Left colon (tissue), 2 donors: Measurements from ENCODE around the gene SPINK13. TPM values are rescaled to one million over a fixed set of nuclear protein-coding genes. Genes with fewer than 3 reads are reported as not detected.
"Not testable (repeated sequence)": the region's sequence is repeated elsewhere in the genome, so short reads cannot be mapped to it uniquely, and the experiment has no call there.

Experiments used
- ATAC-seq: fragments of 200-7000 bp; cut with Tn5 transposase; one replicate; pipeline ENCODE4 v1.9.1; 2020; ENCODE audit warnings: mild to moderate bottlenecking, moderate library complexity
- DNase-seq, 2 donors: peaks; one replicate each; pipeline ENCODE4 v3.0.0-alpha.2; 2020
- intact Hi-C, 2 donors: fragments of 100-400 bp; cut with DNase I in 1 of 2; cut with micrococcal nuclease in 1 of 2; formaldehyde crosslinking; loops; one replicate each; pipeline versions ENCODE4 v1.11.2 to v1.14.0; 2022; cut with DNase I, micrococcal nuclease
- long read RNA-seq: library from polyadenylated mRNA; unstranded; transcript quantifications from one replicate; pipeline ENCODE4 v2.0.0, GENCODE V29; 2021
- total RNA-seq, 2 donors: library from RNA; stranded (reverse); fragmentation: NEBNext Ultra II Directional; extraction: Animal tissue kit (Norgen Biotek cat#: 25700); gene quantifications; one replicate each; pipeline ENCODE4 v1.2.1, GENCODE V29; 2021
- donor health status: DM: no; HTN: no; CAD: no.
- donor health status: DM: yes; HTN: yes; CAD: no.

Gene SPINK13, protein sequence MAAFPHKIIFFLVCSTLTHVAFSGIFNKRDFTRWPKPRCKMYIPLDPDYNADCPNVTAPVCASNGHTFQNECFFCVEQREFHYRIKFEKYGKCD
- total RNA-seq = not detected
- long read RNA-seq = 0 reads

DNA sequence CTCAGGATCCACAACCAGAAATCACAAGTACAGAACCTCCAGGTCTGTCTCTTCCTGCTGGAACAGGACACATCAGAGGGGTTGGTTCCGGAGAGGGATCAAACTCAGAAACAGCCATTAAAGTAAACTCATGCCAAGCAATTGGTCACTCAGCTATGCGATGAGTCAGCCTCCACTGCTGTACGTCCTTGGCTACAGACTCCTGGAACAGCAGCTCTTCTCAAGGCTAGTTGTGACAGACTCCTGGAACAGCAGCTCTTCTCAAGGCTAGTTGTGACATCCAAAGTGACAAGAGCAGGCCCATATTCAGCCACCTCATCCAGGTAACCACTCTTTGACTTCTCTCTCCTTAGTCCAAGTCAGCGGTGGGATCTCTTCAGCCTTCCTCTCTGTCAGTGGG is at the start of gene SPINK13:
Gene SPINK13, plus strand, starts transcription at position 229 of the 400 bp plus-strand sequence. CDS start 1,279 bp downstream, outside the sequence.
- intact Hi-C loops = no loop called here
- ATAC-seq (no peak), DNase-seq (no peak)

DNA sequence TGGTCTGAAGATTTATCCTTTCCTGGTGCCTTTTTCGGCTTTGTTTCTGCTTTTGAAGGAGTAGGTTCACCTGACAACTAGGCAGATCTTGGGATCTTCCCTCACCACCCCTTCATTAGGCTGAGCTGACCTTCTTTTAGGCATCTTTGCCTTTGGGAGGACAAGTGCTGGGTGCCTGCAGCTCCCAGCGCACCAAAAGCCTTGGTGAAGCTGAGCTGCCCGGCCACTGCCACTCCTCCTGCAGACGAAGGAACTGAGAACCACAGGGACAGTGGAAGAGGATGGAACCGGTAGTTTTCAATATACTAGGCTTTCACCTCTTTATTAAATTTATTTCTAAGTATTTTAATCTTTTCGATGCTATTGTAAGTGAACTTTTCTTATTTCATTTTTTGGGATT is 47.1 kb upstream of the SPINK13 start:
- intact Hi-C loops = no loop called here
- DNase-seq (no peak), ATAC-seq (no peak)

DNA sequence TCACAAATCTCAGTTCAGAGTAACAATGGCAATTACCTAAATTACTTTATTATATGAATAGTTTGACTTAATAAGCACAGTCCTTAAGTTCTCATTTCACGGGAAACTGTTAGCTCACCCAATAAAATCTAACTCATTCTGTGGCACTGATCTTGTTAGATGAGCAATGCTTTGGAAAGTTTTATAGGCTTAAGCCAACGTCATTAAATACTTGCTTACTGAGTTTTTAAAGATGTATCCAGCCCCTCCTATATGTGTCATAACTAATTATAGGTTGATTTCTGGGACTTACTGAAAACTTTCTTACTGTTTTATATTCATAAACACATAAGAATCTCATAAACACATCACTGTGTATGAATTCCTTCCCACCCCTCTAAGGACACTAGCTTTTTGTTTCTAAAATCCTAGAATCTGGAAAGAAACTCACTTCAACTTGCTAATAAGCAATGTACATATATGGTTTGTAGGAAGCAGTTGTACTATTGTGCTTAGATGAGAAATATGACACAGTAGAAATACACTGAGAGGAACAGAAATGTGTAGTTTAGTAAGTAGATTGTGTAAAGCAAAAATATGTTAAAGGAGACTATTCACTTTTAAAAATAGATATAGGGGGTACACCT is 44.4 kb upstream of the SPINK13 start:
- intact Hi-C loops = no loop called here
- no peak for DNase-seq
- no peak for ATAC-seq

GRCh38 chr5:148228392-148228984 is 40.1 kb upstream of the SPINK13 start:
- intact Hi-C loops = no loop called here
- ATAC-seq (no peak), DNase-seq (no peak)

GRCh38 chr5:148229840-148230239 is 38.8 kb upstream of the SPINK13 start:
- DNase-seq = no peak
- no peak for ATAC-seq
- intact Hi-C loops = no loop called here

DNA sequence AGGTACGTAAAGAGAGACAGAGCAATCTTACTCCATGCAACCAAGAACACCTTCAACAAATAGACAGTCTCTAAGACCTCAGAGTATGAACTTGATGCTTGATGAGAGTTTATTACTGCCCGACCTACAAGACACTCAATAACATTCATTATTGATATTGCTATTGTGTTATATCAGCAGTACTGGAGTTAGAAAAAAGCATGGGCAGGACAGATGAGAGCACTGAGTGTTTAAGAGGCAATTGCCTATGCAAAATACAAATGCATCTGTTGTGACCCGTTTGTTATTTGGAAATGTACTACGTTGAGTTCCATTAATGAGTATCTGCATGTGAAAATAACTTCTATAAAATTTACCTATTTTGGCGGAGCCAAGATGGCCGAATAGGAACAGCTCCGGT is 38.4 kb upstream of the SPINK13 start:
- no peak for ATAC-seq
- DNase-seq = no peak
- intact Hi-C loops = no loop called here

DNA sequence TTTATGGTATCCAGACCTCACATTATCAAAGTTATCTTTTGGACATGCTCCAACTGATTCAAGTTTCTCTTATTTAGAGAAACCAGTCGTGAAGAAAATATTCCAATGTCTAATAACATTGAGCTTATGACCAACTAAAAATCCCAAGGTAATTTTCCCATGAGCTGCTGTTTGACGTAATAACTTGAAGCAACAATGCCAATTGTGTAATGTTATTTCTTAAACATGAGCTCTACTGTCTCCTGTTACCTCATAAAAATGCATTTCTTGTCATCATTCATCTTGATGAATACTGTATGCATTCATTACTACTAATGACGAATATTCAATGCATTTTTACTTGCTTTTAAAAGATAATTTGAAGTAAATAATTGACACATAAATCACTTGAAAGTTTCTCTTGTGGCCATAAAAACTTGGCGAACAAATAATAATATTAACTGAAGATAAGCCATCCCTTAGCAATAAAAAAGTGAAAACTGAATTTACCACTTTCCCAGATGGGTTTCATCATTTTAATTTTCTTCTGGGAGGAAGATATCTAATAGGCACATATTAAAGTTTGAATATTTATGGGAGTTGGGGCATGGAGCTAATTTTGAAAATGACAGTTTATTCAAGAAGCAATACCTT is 30.7 kb upstream of the SPINK13 start:
- intact Hi-C loops = no loop called here
- no peak for DNase-seq
- ATAC-seq = no peak

- DNase-seq = no peak
- ATAC-seq = no peak
- intact Hi-C loops = no loop called here
These were observed 30.2 kb upstream of the SPINK13 start, which contains the start of gene MARCOL for GRCh38 chr5:148238418-148238794. TSS of gene MARCOL (plus strand) at chr5:148238525. CDS start at chr5:148238598, 73 bp downstream.

GRCh38 chr5:148248894-148249293 is 19.7 kb upstream of the SPINK13 start:
- DNase-seq (no peak), ATAC-seq (no peak)
- intact Hi-C loops = no loop called here

- intact Hi-C loops = no loop called here
- DNase-seq (no peak), ATAC-seq (no peak)
These were observed 13.1 kb upstream of the SPINK13 start for GRCh38 chr5:148255456-148255855.

- no peak for DNase-seq
- ATAC-seq = no peak
- intact Hi-C loops = no loop called here
These were observed 9.3 kb upstream of the SPINK13 start for GRCh38 chr5:148259288-148259687.

DNA sequence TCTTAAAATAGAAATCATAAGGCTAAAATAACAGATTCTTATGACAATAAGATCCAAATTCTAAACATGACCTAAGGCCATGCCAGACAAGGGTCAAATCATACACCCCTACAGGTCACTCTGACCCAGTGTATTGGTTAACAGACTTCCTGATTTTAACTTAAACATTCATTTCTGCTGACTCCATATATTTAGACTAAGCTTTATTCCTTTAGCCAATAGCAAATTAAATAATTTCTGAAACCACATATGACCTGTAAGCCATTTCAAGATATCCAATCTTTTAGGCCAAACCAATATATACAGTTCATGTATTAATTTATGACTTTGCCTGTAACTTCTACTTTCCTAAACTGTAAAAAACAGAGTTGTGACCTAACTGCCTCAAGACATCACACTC is 7.4 kb upstream of the SPINK13 start:
- ATAC-seq (no peak), DNase-seq (no peak)
- intact Hi-C loops = no loop called here

DNA sequence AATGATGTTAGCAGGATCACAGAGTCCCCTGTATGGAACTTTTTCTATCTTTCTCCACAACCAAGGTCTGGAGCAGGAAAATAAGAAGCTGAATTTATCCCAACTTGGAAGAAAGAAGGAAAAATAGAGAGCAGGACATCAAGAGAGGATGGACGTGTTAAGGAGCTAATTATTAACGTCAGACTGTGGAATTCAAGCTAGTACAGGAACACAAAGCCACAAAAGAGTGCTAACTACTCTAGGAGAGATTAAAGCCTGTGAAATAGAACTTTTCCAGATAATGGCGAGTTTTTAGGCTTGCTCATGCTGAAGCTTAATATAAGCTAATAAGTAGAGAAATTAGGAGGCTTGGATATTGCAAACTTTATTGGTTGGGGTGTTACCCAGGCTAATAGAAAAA is 632 bp upstream of the SPINK13 start:
- ATAC-seq (no peak), DNase-seq (no peak)
- intact Hi-C loops = no loop called here

- ATAC-seq, DNase-seq, intact Hi-C loops: not testable (repeated sequence)
These were observed 6.5 kb downstream of the SPINK13 start for GRCh38 chr5:148275129-148275528.

DNA sequence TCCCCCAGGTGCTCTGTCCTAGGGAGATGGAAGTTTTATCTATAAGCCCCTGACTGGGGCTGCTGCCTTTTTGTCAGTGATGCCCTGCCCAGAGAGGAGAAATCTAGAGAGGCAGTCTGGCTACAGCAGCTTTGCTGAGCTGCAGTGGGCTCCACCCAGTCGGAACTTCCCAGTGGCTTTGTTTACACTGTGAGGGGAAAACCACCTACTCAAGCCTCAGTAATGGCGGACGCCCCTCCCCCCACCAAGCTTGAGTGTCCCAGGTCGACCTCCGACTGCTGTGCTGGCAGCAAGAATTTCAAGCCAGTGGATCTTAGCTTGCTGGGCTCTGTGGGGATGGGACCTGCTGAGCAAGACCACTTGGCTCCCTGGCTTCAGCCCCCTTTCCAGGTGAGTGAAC is 12.3 kb downstream of the SPINK13 start:
- ATAC-seq, intact Hi-C loops, DNase-seq: not testable (repeated sequence)

DNA sequence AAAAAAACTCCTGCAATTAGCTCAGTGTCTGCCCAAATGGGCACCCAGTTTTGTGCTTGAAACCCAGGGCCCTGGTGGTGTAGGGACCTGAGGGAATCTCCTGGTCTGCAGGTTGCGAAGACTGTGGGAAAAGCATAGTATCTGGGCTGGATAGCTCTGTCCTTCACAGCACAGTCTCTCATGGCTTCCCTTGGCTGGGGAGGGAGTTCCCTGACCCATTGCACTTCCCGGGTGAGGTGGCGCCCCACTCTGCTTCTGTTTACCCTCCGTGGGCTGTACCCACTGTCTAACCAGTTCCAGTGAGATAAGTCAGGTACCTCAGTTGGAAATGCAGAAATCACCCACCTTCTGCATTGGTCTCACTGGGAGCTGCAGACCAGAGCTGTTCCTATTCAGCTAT is 12.7 kb downstream of the SPINK13 start:
- ATAC-seq, DNase-seq, intact Hi-C loops: not testable (repeated sequence)

GRCh38 chr5:148290271-148291195 is 21.9 kb downstream of the SPINK13 start:
- intact Hi-C loops = no loop called here
- peak; percentile 56 for ATAC-seq
- DNase-seq = no peak

GRCh38 chr5:148297731-148298130 is 29.1 kb downstream of the SPINK13 start:
- DNase-seq (no peak), ATAC-seq (no peak)
- intact Hi-C loops = no loop called here

GRCh38 chr5:148306446-148306845 is 37.9 kb downstream of the SPINK13 start:
- intact Hi-C loops = no loop called here

More at GRCh38 chr5:148306446-148306845, 37.9 kb downstream of the SPINK13 start:
- DNase-seq = no peak
- ATAC-seq = no peak
